DMS 273 (cell line): ENCODE data around the gene TMEM138.
"Not testable (repeated sequence)": the region's sequence is repeated elsewhere in the genome, so short reads cannot be mapped to it uniquely, and the experiment has no call there.

Experiments used
- DNase-seq: peaks from one replicate; lab custom pipeline; 2025; ENCODE audit not compliant: unreplicated experiment; lab: John Stamatoyannopoulos, UW

Gene TMEM138

GRCh38 chr11:61362542-61362875, 335 bp downstream of the TMEM138 start:
- DNase-seq = peak; percentile 62

- no peak for DNase-seq
These were observed 2.0 kb downstream of the TMEM138 start for GRCh38 chr11:61364012-61364675.

DNA sequence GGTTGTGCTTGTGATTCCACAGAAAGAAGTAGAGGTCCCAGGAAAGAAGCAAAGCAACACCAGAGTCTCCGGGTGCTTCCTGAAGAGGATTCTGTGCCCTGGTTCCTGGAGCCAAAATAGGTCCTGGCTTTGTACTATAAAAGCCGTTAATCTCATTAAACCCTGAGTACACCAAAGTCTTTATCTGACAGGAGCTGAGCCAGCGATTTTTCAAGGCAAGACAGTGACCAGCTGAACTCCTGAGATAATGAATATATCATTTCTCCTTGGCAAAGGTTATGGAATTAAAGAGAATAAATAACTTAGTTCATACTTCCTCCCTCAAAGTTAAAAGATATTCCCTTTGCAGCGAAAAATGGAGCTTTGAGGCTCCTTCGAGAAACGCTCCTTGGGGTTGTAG, 5.2 kb downstream of the TMEM138 start:
- DNase-seq = no peak

- no peak for DNase-seq
These were observed 6.5 kb downstream of the TMEM138 start for GRCh38 chr11:61368646-61369045.

GRCh38 chr11:61369372-61370348, 7.5 kb downstream of the TMEM138 start:
- no peak for DNase-seq

- no peak for DNase-seq
These were observed 8.3 kb downstream of the TMEM138 start for GRCh38 chr11:61370349-61371005.

GRCh38 chr11:61372659-61373420, 10.7 kb downstream of the TMEM138 start:
- DNase-seq = no peak

- DNase-seq = no peak
These were observed 13.6 kb downstream of the TMEM138 start for GRCh38 chr11:61375761-61376108.

GRCh38 chr11:61377461-61378160, 15.4 kb downstream of the TMEM138 start:
- DNase-seq = no peak

DNA sequence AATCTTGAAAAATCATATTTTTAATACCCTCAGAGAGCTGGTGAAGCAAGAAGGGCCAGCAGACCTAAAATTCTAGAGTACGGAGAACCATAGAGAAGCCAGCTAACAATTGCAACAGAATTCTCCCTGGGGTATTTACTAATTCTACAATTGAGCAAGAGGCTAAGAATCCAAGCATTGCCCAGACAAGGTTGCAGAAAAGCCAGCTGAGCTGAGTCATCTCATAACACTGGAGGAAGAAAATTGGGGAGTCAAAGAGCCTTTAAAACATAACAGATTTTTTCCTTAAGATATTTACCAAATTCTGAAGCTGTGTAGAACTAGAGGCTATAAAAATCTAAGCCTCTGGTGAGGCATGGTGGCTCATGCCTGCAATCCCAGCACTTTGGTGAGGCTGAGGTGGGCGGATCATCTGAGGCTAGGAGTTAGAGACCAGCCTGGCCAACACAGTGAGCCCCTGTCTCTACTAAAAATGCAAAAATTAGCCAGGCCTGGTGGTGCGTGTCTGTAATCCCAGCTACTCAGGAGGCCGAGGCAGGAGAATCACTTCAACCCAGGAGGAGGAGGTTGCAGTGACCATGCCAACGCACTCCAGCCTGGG, 16.6 kb downstream of the TMEM138 start:
- no peak for DNase-seq

DNA sequence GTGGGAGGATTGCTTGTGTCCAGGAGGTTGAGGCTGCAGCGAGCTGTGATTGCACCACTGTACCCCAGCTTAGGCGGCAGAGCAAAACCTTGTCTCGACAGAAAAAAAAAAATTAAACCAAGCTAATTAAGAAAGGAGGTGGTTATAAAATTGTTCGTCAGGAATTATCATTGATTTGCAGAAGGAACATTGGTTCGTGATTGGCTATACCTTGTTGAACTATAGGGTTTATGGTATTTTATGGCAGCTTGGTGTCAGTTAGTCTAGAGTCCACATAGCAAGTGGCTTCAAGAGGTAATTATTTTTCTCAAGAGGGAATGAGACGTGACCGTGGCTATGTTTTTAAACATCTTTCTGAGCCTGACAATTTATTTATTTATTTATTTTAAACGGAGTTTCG, 18.7 kb downstream of the TMEM138 start:
- no peak for DNase-seq

DNA sequence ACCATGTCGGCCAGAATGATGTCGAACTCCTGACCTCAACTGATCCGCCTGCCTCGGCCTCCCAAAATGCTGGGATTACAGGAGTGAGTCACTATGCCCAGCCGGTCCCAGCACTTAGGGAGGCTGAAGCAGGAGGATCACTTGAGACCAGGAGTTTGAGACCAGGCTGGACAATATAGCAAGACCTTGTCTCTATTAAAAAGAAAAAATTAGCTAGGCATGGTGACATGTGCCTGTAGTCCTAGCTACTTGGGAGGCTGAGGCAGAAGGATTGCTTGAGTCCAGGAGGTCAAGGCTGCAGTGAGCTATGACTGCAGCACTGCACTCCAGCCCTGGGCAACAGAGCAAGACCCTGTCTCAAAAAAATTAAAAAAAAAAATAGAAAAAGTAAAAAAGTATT, 21.7 kb downstream of the TMEM138 start:
- DNase-seq = not testable (repeated sequence)

DNA sequence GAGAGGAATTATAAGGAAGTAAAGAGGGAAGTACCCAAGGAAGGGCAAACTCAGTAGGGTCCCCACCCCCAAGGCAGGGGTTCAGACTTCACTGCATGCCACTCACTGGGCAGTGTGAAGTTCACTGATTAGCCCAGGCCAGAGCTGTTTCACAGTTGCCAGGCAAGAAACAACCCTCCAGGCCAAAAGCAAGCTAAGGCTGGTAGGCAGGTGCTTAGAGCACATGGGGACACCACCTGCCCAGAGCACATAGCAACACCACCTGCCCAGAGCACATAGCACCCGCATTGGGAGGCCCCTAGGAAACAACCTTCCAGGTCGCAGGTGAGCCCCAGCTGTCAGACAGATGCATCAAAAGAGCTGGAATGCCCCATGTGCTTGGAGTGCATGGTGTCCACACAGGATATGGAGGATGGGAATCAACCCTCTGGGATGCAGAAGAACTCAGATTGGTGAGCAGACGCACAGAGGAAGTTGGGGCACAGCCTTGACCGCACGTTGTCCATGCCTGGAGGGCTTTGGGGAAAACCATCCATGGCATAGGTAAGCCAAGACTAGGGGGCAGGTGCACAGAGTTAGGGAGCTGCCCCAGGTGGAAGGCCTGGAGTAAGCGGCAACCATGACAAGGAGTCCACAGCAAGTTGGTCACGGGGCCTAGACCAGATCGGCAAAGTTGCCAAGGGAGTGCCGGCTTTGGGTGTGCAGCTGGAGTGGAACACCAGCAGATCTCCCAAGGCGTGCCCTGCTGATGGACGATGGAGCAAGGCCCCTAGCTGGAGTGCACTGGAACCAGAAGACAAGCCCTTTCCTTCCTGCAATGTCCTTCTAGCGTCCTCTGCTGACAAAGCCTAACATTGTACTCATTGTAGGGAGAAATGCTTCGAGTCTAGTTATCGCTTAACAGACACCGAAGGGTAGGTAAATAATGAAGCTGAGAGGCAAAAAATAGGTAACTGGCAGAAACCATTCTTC, 22.4 kb downstream of the TMEM138 start:
- peak; percentile 36 for DNase-seq

DNA sequence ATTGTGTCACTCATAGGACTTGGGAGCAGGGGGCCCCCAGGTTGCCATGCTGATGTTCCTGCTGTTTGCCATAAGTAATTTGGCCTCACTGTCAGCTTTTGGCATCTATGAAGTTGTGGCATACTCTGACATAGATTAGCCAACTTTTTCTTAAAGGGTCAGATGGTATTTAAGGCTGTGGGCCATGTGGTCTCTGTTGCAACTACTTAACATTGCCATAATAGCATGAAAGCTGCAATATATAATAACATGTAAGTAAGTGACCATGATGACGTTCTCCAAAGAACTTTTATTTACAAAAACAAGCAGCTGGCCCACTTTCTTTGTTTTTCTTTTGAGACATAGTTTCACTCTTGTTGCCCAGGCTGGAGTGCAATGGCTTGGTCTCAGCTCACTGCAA, 28.0 kb downstream of the TMEM138 start:
- DNase-seq = peak; percentile 19

GRCh38 chr11:61392981-61393595, 30.9 kb downstream of the TMEM138 start:
- DNase-seq = peak; percentile 17

- no peak for DNase-seq
These were observed 39.0 kb downstream of the TMEM138 start for GRCh38 chr11:61401173-61401572.

DNA sequence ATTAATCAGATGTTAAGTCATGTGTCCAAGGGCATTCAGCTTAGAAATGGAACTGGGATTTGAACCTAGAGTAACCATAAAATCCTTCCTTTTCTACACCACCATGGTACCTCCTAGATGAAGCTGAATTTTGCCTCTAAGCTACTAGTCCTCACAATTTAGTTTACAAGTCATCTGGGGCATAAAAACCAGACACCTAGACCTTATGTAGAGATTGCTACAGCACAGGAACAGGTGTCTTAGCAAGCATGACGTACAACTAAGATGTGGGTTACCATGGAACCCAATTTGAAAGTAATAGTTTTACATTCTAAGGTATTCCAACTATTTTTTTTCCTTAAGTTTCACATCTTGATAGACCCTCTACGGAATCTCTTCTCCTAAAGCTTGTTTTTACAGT, 39.4 kb downstream of the TMEM138 start:
- no peak for DNase-seq

DNA sequence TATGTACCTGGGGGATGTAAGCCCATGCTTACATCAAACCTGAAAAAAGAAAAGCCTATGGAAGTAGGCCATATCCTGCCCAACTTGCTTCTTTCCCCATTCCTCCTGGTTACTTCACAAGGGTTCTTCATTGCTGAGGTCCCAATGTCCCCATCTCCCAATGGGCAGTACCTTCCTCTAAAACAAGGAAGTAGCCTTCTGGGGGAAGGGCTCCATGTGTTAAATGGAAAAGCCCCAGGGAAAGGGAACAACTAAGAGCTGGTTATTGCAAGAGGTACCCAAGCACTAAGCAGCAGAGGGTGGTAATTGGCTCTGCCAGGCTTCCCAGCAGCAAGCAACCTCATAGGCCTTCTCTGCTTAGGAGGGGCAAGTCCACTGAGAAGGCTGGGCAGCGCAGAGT, 41.5 kb downstream of the TMEM138 start:
- no peak for DNase-seq

DNA sequence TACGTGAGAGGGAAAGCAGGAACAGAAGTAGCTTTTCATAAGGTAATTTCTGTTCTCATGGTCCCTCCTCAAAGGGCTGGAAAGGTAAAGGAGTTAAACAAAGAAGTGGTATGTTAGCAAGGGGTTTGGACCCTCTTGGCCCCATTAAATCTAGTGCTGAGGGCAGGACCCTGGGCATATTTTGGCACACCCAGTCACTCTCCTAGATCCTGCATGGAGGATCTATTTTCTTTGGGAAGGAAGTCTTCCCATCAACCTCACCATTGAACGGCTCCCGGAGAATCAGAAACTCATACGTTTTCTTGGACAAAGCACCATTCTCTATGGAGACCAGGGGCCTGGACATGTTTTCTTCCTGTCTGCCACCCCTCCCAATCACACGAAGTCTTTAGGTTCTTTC, 41.9 kb downstream of the TMEM138 start:
- no peak for DNase-seq
